ENCODE data around the gene RPL29. TPM values are rescaled to one million over a fixed set of nuclear protein-coding genes. Genes with fewer than 3 reads are reported as not detected.

Gene RPL29
- polyA plus RNA-seq, 1 donor = 2,526 TPM

DNA sequence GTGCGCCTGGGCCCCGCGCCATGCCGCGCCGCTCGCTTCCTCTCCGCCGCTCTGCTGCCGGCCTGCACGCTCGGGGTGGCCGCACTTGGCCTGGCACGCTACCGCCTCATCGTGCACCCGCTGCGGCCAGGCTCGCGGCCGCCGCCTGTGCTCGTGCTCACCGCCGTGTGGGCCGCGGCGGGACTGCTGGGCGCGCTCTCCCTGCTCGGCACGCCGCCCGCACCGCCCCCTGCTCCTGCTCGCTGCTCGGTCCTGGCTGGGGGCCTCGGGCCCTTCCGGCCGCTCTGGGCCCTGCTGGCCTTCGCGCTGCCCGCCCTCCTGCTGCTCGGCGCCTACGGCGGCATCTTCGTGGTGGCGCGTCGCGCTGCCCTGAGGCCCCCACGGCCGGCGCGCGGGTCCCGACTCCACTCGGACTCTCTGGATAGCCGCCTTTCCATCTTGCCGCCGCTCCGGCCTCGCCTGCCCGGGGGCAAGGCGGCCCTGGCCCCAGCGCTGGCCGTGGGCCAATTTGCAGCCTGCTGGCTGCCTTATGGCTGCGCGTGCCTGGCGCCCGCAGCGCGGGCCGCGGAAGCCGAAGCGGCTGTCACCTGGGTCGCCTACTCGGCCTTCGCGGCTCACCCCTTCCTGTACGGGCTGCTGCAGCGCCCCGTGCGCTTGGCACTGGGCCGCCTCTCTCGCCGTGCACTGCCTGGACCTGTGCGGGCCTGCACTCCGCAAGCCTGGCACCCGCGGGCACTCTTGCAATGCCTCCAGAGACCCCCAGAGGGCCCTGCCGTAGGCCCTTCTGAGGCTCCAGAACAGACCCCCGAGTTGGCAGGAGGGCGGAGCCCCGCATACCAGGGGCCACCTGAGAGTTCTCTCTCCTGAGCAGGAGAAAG, 39.6 kb downstream of the RPL29 start:
- peaks cover 4% of the 10 kb centered on the region for H3K4me1 ChIP-seq (ENCODE audit: control insufficient read depth, insufficient read depth, low read length)
- H3K27ac ChIP-seq (ENCODE audit: low read length) = no peak overlapping the region
- peaks cover 9% of the 10 kb centered on the region for H3K9me3 ChIP-seq (ENCODE audit: control insufficient read depth, low read depth, low read length)
- peaks cover 12% of the 10 kb centered on the region for H3K36me3 ChIP-seq (ENCODE audit: control insufficient read depth, insufficient read depth, low read length)
- no CpG with 5 or more reads among the region's 97 CpGs for WGBS (ENCODE audit: insufficient coverage, low lambda C conversion rate)
- no peak overlapping the region for H3K4me3 ChIP-seq (ENCODE audit: low read length)
- peak; percentile 42 to 71 for DNase-seq
- peaks cover 23% of the 10 kb centered on the region for H3K27me3 ChIP-seq (ENCODE audit: control insufficient read depth, insufficient read depth, low read length)

DNA sequence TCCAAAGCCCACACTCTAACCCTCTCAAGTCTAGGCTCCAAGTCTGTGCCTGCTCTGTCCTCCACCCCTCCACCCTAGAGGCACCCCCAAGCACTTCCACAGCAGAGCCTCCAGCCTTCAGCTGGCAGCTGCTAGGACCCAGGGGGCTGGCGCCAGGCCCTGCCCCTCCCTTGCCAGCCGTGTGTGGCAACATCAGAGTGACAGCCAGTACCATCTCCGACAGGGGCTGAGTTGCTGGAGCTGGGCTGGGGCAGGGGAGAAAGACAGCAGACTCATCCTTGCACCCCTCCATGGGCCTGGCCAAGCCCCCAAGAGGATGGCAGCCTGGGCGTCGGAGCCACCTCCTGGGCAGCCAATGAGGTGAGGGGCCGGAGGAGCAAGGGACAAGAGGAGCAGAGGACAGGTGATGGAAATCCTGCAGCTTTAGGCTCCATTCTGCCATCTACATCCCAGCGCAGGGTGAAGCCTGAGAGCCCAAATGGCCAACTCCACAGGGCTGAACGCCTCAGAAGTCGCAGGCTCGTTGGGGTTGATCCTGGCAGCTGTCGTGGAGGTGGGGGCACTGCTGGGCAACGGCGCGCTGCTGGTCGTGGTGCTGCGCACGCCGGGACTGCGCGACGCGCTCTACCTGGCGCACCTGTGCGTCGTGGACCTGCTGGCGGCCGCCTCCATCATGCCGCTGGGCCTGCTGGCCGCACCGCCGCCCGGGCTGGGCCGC, 40.4 kb downstream of the RPL29 start, which contains the start of gene GPR62:
GPR62 (plus strand) TSS at position 207 of the 718 bp plus-strand sequence; CDS start at position 479, 272 bp downstream.
- no peak for DNase-seq
- Histone ChIP-seq H3K27ac (ENCODE audit: low read length) (no peak within 1 kb of the TSS), H3K4me1 (ENCODE audit: control insufficient read depth, insufficient read depth, low read length) (no peaks in the 10 kb centered on the region), H3K9me3 (ENCODE audit: control insufficient read depth, low read depth, low read length) (peaks cover 9% of the 10 kb centered on the region), H3K27me3 (ENCODE audit: control insufficient read depth, insufficient read depth, low read length) (peaks cover 23% of the 10 kb centered on the region), H3K36me3 (ENCODE audit: control insufficient read depth, insufficient read depth, low read length) (peaks cover 12% of the 10 kb centered on the region), H3K4me3 (ENCODE audit: low read length) (no peak within 1 kb of the TSS)
- no CpG with 5 or more reads among the region's 33 CpGs for WGBS (ENCODE audit: insufficient coverage, low lambda C conversion rate)

DNA sequence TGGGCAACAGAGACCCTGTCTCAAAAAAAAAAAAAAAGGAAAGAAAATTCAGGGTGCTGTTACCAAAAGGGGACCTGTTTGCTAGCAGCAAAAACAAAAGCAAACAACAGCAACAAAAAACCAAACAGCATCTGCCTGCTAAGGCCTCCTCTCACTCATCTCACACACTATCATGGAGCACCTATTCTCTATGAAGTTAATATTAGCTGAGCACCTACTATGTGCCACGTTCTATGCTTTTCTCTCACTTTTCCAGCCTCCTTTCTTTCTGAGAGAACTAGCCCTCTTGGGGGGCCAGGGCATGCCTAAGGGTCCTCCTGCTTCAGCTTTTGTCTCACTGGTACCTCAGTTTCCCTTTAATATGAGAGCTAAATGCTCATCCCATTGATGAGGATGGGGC, 41.0 kb downstream of the RPL29 start:
- H3K27me3 ChIP-seq (ENCODE audit: control insufficient read depth, insufficient read depth, low read length) = peaks cover 23% of the 10 kb centered on the region
- H3K4me3 ChIP-seq (ENCODE audit: low read length) = no peak overlapping the region
- H3K27ac ChIP-seq (ENCODE audit: low read length) = no peak overlapping the region
- peaks cover 9% of the 10 kb centered on the region for H3K9me3 ChIP-seq (ENCODE audit: control insufficient read depth, low read depth, low read length)
- WGBS (ENCODE audit: insufficient coverage, low lambda C conversion rate) = no CpG with 5 or more reads among the region's 1 CpG
- no peak for DNase-seq
- no peaks in the 10 kb centered on the region for H3K4me1 ChIP-seq (ENCODE audit: control insufficient read depth, insufficient read depth, low read length)
- peaks cover 8% of the 10 kb centered on the region for H3K36me3 ChIP-seq (ENCODE audit: control insufficient read depth, insufficient read depth, low read length)

DNA sequence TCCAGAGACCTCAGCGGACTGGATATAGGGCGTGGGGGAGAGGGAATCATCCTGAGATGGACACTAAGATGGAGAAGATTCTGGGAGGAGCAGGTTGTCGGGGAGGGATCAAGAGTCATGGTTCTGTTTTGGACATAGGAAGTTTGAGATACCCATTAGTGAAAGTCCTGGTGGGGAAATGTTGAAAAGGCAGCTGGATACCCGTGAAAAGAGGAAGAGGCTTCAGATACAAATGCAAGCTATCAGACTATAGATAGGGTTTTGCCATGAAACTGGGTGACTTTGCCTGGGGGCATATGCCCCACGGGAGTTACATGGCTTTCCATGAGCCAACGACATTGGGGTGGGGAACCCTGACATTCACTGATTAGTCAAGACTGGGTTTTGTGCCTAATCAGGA, 41.6 kb downstream of the RPL29 start:
- Histone ChIP-seq H3K36me3 (ENCODE audit: control insufficient read depth, insufficient read depth, low read length) (peaks cover 5% of the 10 kb centered on the region), H3K27ac (ENCODE audit: low read length) (no peak overlapping the region), H3K9me3 (ENCODE audit: control insufficient read depth, low read depth, low read length) (peaks cover 9% of the 10 kb centered on the region), H3K27me3 (ENCODE audit: control insufficient read depth, insufficient read depth, low read length) (peaks cover 23% of the 10 kb centered on the region), H3K4me3 (ENCODE audit: low read length) (no peak overlapping the region), H3K4me1 (ENCODE audit: control insufficient read depth, insufficient read depth, low read length) (no peaks in the 10 kb centered on the region)
- 100% methylated on average over 3 of the region's 6 CpGs for WGBS (ENCODE audit: insufficient coverage, low lambda C conversion rate)
- DNase-seq = no peak

DNA sequence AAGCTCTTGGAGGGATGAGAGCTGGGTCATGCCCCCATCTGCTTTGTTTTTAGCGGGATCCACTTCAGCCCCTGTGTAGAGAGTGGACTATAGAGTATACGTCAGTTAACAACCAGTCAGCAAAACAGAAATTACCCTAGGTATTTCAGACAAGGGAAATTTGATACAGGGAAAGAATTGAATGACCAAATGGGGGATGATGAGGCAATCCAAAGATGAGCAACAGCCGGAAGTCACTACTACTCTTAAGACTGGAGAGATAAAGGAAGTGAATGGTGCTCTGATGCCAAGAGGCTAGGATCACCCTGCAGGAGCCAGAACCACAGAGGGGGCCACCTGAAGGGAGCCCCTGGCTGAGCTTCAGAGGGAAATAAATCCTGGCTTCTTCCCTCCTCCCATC, 42.2 kb downstream of the RPL29 start:
- no peak overlapping the region for H3K27ac ChIP-seq (ENCODE audit: low read length)
- peaks cover 3% of the 10 kb centered on the region for H3K36me3 ChIP-seq (ENCODE audit: control insufficient read depth, insufficient read depth, low read length)
- no peak overlapping the region for H3K4me3 ChIP-seq (ENCODE audit: low read length)
- peaks cover 9% of the 10 kb centered on the region for H3K9me3 ChIP-seq (ENCODE audit: control insufficient read depth, low read depth, low read length)
- 80% methylated on average over 1 of the region's 3 CpGs for WGBS (ENCODE audit: insufficient coverage, low lambda C conversion rate)
- H3K4me1 ChIP-seq (ENCODE audit: control insufficient read depth, insufficient read depth, low read length) = no peaks in the 10 kb centered on the region
- peaks cover 23% of the 10 kb centered on the region for H3K27me3 ChIP-seq (ENCODE audit: control insufficient read depth, insufficient read depth, low read length)
- no peak for DNase-seq

DNA sequence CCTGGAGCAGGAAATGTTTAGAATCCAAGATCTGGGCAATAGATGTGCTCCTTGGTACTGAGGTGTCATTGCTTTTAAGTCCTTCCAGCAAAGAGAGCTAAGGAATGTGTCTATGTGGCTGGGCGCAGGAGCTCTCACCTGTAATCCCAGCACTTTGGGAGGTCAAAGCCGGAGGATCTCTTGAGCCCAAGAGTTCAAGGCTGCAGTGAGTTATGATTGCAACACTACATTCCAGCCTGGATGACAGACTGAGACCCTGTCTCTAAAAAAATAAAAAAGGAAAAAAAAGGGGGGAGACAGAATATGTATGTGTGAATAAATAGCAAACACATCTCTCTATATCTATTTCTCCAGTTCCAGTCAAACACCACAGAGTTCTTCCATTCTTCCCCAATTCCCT, 44.8 kb downstream of the RPL29 start:
- H3K27ac ChIP-seq (ENCODE audit: low read length) = no peak overlapping the region
- peaks cover 23% of the 10 kb centered on the region for H3K27me3 ChIP-seq (ENCODE audit: control insufficient read depth, insufficient read depth, low read length)
- no peak overlapping the region for H3K4me3 ChIP-seq (ENCODE audit: low read length)
- WGBS (ENCODE audit: insufficient coverage, low lambda C conversion rate) = no CpG with 5 or more reads among the region's 2 CpGs
- peaks cover under 1% of the 10 kb centered on the region for H3K36me3 ChIP-seq (ENCODE audit: control insufficient read depth, insufficient read depth, low read length)
- no peaks in the 10 kb centered on the region for H3K4me1 ChIP-seq (ENCODE audit: control insufficient read depth, insufficient read depth, low read length)
- peaks cover 7% of the 10 kb centered on the region for H3K9me3 ChIP-seq (ENCODE audit: control insufficient read depth, low read depth, low read length)
- no peak for DNase-seq

DNA sequence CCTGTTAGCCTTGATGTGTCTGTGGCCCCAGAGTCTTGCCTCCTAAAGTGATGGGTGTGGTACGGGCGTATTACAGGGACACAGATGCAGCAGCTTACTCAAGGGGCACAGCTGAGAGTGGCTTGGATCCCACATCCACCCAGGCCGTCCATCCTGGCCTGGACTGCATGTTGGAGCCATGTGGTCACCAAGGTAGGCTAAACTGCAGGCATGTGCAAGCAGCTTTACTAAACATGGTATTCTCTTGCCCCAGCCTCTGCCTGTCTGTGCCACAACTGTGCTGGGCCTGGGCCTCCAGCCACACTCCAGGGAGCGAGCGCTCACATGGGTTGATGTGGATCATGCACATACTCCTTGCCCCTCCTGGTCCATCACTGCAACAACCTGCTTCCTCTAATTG, 46.6 kb downstream of the RPL29 start:
- H3K4me3 ChIP-seq (ENCODE audit: low read length) = no peak overlapping the region
- H3K36me3 ChIP-seq (ENCODE audit: control insufficient read depth, insufficient read depth, low read length) = peaks cover 2% of the 10 kb centered on the region
- no peaks in the 10 kb centered on the region for H3K4me1 ChIP-seq (ENCODE audit: control insufficient read depth, insufficient read depth, low read length)
- H3K27ac ChIP-seq (ENCODE audit: low read length) = no peak overlapping the region
- no CpG with 5 or more reads among the region's 5 CpGs for WGBS (ENCODE audit: insufficient coverage, low lambda C conversion rate)
- DNase-seq = no peak
- peaks cover 9% of the 10 kb centered on the region for H3K27me3 ChIP-seq (ENCODE audit: control insufficient read depth, insufficient read depth, low read length)
- no peaks in the 10 kb centered on the region for H3K9me3 ChIP-seq (ENCODE audit: control insufficient read depth, low read depth, low read length)

DNA sequence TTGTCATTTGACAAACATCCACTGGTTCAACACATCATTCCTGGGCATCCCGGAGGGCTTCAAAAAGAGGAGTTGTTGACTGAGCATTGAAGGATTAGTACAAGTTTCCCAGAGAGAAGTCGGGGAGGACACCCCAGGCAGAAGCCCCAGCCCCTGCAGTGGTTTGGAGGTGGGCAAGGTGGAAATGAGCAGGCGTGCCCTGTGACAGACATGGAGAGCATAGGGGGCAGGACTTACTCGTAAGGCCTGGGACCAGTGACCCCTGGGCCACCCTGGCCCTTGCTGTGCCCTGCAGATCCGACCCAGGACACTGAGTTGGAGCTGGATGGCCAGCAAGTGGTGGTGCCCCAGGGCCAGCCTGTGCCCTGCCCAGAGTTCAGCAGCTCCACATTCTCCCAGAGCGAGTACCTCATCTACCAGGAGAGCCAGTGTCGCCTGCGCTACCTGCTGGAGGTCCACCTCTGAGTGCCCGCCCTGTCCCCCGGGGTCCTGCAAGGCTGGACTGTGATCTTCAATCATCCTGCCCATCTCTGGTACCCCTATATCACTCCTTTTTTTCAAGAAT, 47.6 kb downstream of the RPL29 start:
- H3K4me1 ChIP-seq (ENCODE audit: control insufficient read depth, insufficient read depth, low read length) = peaks cover 4% of the 10 kb centered on the region
- peaks cover 2% of the 10 kb centered on the region for H3K36me3 ChIP-seq (ENCODE audit: control insufficient read depth, insufficient read depth, low read length)
- H3K27ac ChIP-seq (ENCODE audit: low read length) = no peak overlapping the region
- 100% methylated on average over 2 of the region's 10 CpGs for WGBS (ENCODE audit: insufficient coverage, low lambda C conversion rate)
- no peak overlapping the region for H3K4me3 ChIP-seq (ENCODE audit: low read length)
- H3K9me3 ChIP-seq (ENCODE audit: control insufficient read depth, low read depth, low read length) = no peaks in the 10 kb centered on the region
- H3K27me3 ChIP-seq (ENCODE audit: control insufficient read depth, insufficient read depth, low read length) = peaks cover 3% of the 10 kb centered on the region
- no peak for DNase-seq

DNA sequence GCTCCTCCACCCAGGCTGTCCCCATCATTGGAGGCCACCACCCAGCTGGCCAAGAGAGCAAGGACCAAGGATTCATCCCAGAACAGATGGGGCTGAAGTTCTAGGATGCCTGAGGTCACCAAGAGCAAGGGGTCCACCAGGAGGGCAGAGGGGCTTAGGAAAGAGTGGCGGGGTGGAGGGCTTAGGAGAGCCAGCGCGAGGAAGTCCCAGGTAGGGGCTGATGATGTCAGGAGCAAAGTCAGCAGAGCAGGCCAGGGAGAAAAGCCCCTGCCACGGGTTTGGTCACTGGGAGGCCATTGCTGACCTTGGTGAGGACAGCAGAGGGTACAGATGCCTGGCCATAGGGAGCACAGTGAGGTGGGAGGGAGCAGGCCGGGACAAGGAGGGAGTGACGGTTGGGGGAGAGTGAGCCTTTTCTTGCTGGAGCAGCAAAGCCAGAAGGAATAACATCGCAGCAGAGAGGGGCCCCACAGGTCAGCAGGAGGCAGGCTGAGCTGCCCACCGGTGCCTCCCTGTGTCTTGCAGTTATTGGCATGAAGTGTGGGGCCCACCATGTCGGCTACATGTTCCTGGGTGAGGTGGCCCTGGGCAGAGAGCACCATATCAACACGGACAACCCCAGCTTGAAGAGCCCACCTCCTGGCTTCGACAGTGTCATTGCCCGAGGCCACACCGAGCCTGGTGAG, 48.3 kb downstream of the RPL29 start:
- Histone ChIP-seq H3K9me3 (ENCODE audit: control insufficient read depth, low read depth, low read length) (no peaks in the 10 kb centered on the region), H3K4me1 (ENCODE audit: control insufficient read depth, insufficient read depth, low read length) (peaks cover 11% of the 10 kb centered on the region), H3K27ac (ENCODE audit: low read length) (no peak overlapping the region), H3K27me3 (ENCODE audit: control insufficient read depth, insufficient read depth, low read length) (no peaks in the 10 kb centered on the region), H3K36me3 (ENCODE audit: control insufficient read depth, insufficient read depth, low read length) (peaks cover 2% of the 10 kb centered on the region), H3K4me3 (ENCODE audit: low read length) (no peak overlapping the region)
- WGBS (ENCODE audit: insufficient coverage, low lambda C conversion rate) = no CpG with 5 or more reads among the region's 13 CpGs
- no peak for DNase-seq

DNA sequence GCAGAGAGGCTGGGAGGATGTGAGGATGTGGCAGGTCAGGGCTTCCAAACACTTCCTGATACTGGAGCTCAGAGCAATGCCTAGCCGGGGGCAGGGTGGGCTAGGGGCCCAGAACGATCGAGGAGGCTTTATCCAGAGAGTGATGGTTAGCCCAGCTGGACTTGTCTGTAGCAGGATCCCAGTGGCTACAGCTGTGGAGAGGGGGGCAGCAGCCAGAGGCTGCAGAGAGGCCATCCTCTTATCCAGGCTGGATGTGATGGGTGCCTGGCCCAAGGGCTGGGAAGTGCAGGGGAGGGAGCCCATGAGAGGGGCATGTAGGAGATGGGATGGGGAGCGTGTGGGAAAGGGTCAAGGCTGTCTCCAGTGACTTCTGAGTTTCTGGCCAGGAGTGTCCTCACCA, 48.9 kb downstream of the RPL29 start:
- WGBS (ENCODE audit: insufficient coverage, low lambda C conversion rate) = no CpG with 5 or more reads among the region's 4 CpGs
- Histone ChIP-seq H3K9me3 (ENCODE audit: control insufficient read depth, low read depth, low read length) (no peaks in the 10 kb centered on the region), H3K4me3 (ENCODE audit: low read length) (no peak overlapping the region), H3K36me3 (ENCODE audit: control insufficient read depth, insufficient read depth, low read length) (peaks cover 2% of the 10 kb centered on the region), H3K27ac (ENCODE audit: low read length) (no peak overlapping the region), H3K27me3 (ENCODE audit: control insufficient read depth, insufficient read depth, low read length) (no peaks in the 10 kb centered on the region), H3K4me1 (ENCODE audit: control insufficient read depth, insufficient read depth, low read length) (peaks cover 11% of the 10 kb centered on the region)
- DNase-seq = no peak
